Neutrophil (primary cell): ENCODE results near the gene DCP1A.

Experiments used
- H3K27ac ChIP-seq: fragments of 200-600 bp; sonication (generic); 2 replicates; pipeline ENCODE4 v1.5.1; 2016; ENCODE audit warnings: mild to moderate bottlenecking, moderate library complexity
- H3K27me3 ChIP-seq: fragments of 200-600 bp; sonication (generic); 2 replicates; pipeline ENCODE4 v1.6.0; 2016; ENCODE audit warnings: mild to moderate bottlenecking
- H3K36me3 ChIP-seq: fragments of 200-600 bp; sonication (generic); 2 replicates; pipeline ENCODE4 v1.5.1; 2017
- H3K4me1 ChIP-seq, 2 experiments: fragments of 200-600 bp in 1 of 2; sonication (generic) in 1 of 2; 1 replicate in 1 of 2; 2 replicates in 1 of 2; pipeline versions ENCODE4 v1.5.1 to v1.6.1; 2013 to 2016; ENCODE audit warnings: low read depth in 1 of 2, low read length in 1 of 2, mild to moderate bottlenecking in 1 of 2, moderate library complexity in 1 of 2; ENCODE audit not compliant: control insufficient read depth in 1 of 2, insufficient read depth in 1 of 2
- H3K4me3 ChIP-seq, 2 experiments: fragments of 200-600 bp in 1 of 2; sonication (generic) in 1 of 2; 1 replicate in 1 of 2; 2 replicates in 1 of 2; pipeline ENCODE4 v1.5.1; 2013 to 2016; ENCODE audit warnings: low read depth in 1 of 2, low read length in 1 of 2, mild to moderate bottlenecking in 1 of 2, moderate library complexity in 1 of 2
- H3K9me3 ChIP-seq: fragments of 200-600 bp; sonication (generic); 2 replicates; pipeline ENCODE4 v1.5.1; 2016
- TF ChIP-seq, protein P1 (sequence below): fragments of 200-600 bp; sonication (generic); IDR thresholded peaks from 2 replicates; pipeline ENCODE4 v1.5.1; 2016; ENCODE audit warnings: antibody characterized with exemption

DCP1A gene

DNA sequence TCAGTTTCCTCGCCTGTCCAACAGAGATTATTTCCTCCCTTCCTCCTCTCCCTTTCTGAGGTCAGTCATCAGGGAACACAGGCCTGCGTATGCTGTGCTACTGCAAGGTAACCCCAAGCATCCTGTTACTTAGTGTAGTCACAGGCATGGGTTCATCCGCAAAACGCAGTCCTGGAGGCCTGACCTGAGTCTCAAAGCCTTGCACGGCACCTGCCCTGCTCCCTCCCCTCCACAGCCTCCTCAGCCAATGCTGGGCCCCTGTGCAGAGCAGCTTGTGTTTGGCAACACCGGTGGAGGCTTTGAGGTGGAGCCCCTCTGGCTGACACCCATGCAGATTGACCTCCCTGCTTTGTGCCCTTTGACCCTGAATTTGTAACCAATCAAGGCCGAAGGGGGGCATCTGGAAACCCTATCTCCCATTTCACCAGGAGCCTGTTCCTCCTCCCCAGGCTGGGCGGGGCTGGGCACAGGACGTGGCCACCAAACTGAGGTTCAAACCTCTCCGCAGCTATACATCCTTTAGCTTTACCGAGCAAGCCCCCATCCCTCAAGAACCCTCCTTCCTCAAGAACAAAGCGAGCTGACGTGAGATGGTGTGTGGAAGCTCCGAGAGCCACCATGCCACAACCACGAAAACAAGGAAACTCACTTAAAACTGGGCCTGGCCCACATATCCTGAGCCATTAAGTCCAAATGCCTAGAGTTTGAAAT, 113.1 kb downstream of the DCP1A start:
- H3K9me3 ChIP-seq = peaks cover 2% of the 10 kb centered on the region
- no peaks in the 10 kb centered on the region for H3K27me3 ChIP-seq
- peaks cover 100% of the 10 kb centered on the region for H3K36me3 ChIP-seq
- no peak overlapping the region for H3K4me3 ChIP-seq
- H3K4me1 ChIP-seq = peaks cover 24 to 34% of the 10 kb centered on the region in 2 experiments
- peak overlapping the region; percentile 97 for H3K27ac ChIP-seq
- TF ChIP-seq, protein P1, sequence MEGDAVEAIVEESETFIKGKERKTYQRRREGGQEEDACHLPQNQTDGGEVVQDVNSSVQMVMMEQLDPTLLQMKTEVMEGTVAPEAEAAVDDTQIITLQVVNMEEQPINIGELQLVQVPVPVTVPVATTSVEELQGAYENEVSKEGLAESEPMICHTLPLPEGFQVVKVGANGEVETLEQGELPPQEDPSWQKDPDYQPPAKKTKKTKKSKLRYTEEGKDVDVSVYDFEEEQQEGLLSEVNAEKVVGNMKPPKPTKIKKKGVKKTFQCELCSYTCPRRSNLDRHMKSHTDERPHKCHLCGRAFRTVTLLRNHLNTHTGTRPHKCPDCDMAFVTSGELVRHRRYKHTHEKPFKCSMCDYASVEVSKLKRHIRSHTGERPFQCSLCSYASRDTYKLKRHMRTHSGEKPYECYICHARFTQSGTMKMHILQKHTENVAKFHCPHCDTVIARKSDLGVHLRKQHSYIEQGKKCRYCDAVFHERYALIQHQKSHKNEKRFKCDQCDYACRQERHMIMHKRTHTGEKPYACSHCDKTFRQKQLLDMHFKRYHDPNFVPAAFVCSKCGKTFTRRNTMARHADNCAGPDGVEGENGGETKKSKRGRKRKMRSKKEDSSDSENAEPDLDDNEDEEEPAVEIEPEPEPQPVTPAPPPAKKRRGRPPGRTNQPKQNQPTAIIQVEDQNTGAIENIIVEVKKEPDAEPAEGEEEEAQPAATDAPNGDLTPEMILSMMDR = no peak
